Measurements from ENCODE around the gene TTC27. TPM values are rescaled to one million over a fixed set of nuclear protein-coding genes. Genes with fewer than 3 reads are reported as not detected.
A peak's percentile ranks its signal among the peaks of the same experiment; 100 is the strongest.
"Not testable (repeated sequence)": the region's sequence is repeated elsewhere in the genome, so short reads cannot be mapped to it uniquely, and the experiment has no call there.

The TTC27 gene
- total RNA-seq, 8 experiments from 2014 or later, result 11.6 to 41.3 (median 16.5) TPM

DNA sequence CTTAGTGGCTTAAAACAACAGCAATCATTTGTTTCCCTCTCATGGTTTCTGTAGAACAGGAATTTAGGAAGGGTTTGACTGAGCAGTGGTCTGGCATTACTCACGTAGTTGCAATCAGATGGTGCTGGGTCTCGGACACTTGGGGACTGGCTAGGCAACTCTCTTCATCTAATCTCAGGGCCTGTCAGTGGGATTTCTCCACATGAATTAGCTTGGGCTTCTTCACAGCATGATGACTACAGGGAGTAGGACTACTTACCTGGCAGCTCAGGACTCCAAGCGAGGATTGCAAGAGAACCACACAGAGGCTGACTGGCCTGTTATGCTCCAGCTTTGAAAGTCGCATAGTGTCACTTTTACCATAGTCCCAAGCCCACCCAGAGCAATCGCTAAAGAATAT, 125.1 kb downstream of the TTC27 start:
- no peak overlapping the region for H3K27ac ChIP-seq
- H3K4me1 ChIP-seq (replicated peaks in 1 of 2), result no peaks in the 10 kb centered on the region
- 94 to 100% (median 100%) methylated on average over 1 to 4 of the region's 5 CpGs; no CpG with 5 or more reads in 2 of the 10 experiments for WGBS, 10 experiments
- in situ Hi-C loops (cut with MboI; ENCODE audit: low pct_unique_long_range_greater_than_20kb in 2 of 9, low sequenced_read_pairs in 9 of 9, unreplicated experiment in 9 of 9), result loop anchor here in 2 of 9 experiments (25.0 kb wide), 1 partner anchor 834 kb away; the partner anchor contains the start of gene FAM98A (in 2 of the 2)
- ATAC-seq (replicated peaks in 6 of 8), result no peak
- H3K4me3 ChIP-seq, result no peak overlapping the region

DNA sequence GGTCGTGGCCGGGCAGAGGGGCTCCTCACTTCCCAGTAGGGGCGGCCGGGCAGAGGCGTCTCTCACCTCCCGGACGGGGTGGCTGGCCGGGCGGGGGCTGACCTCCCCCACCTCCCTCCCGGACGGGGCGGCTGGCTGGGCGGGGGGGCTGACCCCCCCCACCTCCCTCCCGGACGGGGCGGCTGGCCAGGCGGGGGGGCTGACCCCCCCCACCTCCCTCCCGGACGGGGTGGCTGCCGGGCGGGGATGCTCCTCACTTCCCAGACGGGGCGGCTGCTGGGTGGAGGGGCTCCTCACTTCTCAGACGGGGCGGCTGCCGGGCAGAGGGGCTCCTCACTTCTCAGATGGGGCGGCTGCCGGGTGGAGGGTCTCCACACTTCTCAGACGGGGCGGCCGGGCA, 126.8 kb downstream of the TTC27 start:
- WGBS, 10 experiments, result no CpG with 5 or more reads among the region's 31 CpGs
- ATAC-seq (replicated peaks in 6 of 8); H3K4me3 ChIP-seq; H3K4me1 ChIP-seq (replicated peaks in 1 of 2); H3K27ac ChIP-seq: not testable (repeated sequence)
- in situ Hi-C loops (cut with MboI; ENCODE audit: low pct_unique_long_range_greater_than_20kb in 2 of 9, low sequenced_read_pairs in 9 of 9, unreplicated experiment in 9 of 9), result loop anchor here in 2 of 9 experiments (25.0 kb wide), 1 partner anchor 833 kb away; the partner anchor contains the start of gene FAM98A (in 2 of the 2)

DNA sequence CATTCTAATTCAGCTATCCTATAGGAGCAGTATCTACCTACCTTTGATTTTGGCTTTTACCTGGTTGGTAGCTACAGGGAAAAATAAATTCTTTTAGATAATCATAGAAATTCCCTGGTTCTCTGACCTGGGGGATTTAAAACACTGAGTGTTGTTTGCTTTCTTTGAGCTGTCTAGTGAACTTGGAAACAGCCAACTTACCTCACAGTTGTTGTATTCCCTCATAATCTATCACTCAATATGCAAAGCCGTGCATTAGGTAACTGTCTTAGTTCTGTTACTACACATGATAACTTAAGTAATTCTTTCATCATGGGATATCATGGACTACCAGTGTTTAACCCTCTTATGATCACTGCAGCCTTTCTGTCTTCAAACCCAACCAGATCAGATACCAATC, 127.8 kb downstream of the TTC27 start:
- H3K4me3 ChIP-seq, result no peak overlapping the region
- in situ Hi-C loops (cut with MboI; ENCODE audit: low pct_unique_long_range_greater_than_20kb in 2 of 9, low sequenced_read_pairs in 9 of 9, unreplicated experiment in 9 of 9), result loop anchor here in 2 of 9 experiments (25.0 kb wide), 1 partner anchor 832 kb away; the partner anchor contains the start of gene FAM98A (in 2 of the 2)
- no peak overlapping the region for H3K27ac ChIP-seq
- no peak for ATAC-seq (replicated peaks in 6 of 8)
- 86 to 100% (median 100%) methylated on average over 1 of the region's 1 CpG; no CpG with 5 or more reads in 4 of the 10 experiments for WGBS, 10 experiments
- no peaks in the 10 kb centered on the region for H3K4me1 ChIP-seq (replicated peaks in 1 of 2)

DNA sequence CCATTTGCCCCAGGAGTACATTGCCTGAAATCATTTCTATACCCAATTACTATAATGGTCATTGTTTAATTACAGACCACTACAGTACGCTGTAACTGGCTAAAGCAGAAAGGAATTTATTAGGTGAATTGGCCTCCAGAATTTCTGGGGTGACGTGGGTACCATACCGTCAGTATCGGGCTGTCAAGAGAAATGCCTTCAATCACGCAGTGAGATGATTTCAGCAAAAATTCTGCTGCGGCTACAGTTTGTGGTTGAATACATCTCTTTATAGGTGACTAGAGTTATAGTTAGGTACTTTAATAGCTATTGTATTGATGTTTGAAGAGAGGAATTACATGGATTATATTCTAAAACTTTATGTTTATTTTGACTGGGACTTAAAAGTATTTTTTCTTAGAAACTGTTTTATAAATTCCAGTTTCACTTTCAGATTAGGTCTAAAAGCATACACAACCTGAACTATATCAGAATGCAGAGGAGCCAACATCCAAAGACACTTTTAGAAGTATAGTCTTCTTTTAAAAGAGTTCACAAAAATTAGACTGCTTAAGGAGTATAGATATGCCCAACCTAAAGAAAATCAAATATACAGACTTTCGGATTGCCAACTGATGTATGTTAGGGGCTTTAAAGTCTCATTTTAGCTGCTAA, 128.4 kb downstream of the TTC27 start:
- Histone ChIP-seq H3K4me3 (no peak overlapping the region), H3K4me1 (replicated peaks in 1 of 2) (no peaks in the 10 kb centered on the region), H3K27ac (no peak overlapping the region)
- WGBS, 10 experiments, result 83 to 100% (median 97%) methylated on average over 1 to 7 of the region's 7 CpGs; no CpG with 5 or more reads in 1 of the 10 experiments
- no peak for ATAC-seq (replicated peaks in 6 of 8)
- in situ Hi-C loops (cut with MboI; ENCODE audit: low pct_unique_long_range_greater_than_20kb in 2 of 9, low sequenced_read_pairs in 9 of 9, unreplicated experiment in 9 of 9), result loop anchor here in 2 of 9 experiments (25.0 kb wide), 1 partner anchor 831 kb away; the partner anchor contains the start of gene FAM98A (in 2 of the 2)

DNA sequence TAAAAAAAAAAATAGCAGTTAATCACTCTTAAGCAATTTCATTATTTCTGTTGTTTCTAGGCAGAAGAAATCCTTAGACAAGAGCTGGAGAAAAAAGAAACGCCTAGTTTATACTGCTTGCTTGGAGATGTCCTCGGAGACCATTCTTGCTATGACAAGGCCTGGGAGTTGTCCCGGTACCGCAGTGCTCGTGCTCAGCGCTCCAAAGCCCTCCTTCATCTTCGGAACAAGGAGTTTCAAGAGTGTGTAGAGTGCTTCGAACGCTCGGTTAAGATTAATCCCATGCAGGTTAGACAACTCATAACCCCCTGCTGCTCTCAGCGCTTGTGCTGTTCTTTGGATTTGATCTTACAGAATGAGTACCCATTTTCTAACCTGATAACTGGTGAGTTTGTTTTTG, 130.4 kb downstream of the TTC27 start:
- no peak overlapping the region for H3K27ac ChIP-seq
- ATAC-seq (replicated peaks in 6 of 8), result peak in 1 of 8 experiments; percentile 16
- no peak overlapping the region for H3K4me3 ChIP-seq
- WGBS, 10 experiments, result 86 to 100% (median 96%) methylated on average over 2 to 10 of the region's 11 CpGs
- no peaks in the 10 kb centered on the region for H3K4me1 ChIP-seq (replicated peaks in 1 of 2)
- in situ Hi-C loops (cut with MboI; ENCODE audit: low pct_unique_long_range_greater_than_20kb in 2 of 9, low sequenced_read_pairs in 9 of 9, unreplicated experiment in 9 of 9), result loop anchor here in 2 of 9 experiments (25.0 kb wide), 1 partner anchor 829 kb away; the partner anchor contains the start of gene FAM98A (in 2 of the 2)

DNA sequence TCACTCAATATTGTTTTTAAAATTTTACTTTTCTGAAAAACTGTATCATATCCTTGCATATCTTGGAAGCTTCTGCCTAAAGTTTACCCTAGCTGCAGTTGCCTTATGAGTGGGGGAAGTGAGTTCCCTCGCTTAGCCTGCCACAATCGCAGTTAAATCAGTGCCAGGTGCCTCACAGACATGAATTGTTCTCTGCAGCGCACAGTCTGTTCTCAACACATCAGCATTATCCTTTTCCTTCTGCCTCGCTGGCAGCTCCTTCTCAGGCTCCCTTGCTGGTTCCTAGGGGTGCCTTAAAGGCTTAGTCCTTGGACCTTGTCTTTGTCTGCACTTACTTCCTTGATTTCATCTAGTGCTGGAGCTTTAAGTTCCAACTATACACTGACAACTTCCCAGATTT, 132.8 kb downstream of the TTC27 start:
- 62 to 100% (median 84%) methylated on average over 1 to 4 of the region's 4 CpGs; no CpG with 5 or more reads in 2 of the 10 experiments for WGBS, 10 experiments
- no peak for ATAC-seq (replicated peaks in 6 of 8)
- Histone ChIP-seq H3K27ac (no peak overlapping the region), H3K4me3 (no peak overlapping the region), H3K4me1 (replicated peaks in 1 of 2) (no peaks in the 10 kb centered on the region)
- in situ Hi-C loops (cut with MboI; ENCODE audit: low pct_unique_long_range_greater_than_20kb in 2 of 9, low sequenced_read_pairs in 9 of 9, unreplicated experiment in 9 of 9), result loop anchor here in 2 of 9 experiments (25.0 kb wide), 1 partner anchor 827 kb away; the partner anchor contains the start of gene FAM98A (in 2 of the 2)

DNA sequence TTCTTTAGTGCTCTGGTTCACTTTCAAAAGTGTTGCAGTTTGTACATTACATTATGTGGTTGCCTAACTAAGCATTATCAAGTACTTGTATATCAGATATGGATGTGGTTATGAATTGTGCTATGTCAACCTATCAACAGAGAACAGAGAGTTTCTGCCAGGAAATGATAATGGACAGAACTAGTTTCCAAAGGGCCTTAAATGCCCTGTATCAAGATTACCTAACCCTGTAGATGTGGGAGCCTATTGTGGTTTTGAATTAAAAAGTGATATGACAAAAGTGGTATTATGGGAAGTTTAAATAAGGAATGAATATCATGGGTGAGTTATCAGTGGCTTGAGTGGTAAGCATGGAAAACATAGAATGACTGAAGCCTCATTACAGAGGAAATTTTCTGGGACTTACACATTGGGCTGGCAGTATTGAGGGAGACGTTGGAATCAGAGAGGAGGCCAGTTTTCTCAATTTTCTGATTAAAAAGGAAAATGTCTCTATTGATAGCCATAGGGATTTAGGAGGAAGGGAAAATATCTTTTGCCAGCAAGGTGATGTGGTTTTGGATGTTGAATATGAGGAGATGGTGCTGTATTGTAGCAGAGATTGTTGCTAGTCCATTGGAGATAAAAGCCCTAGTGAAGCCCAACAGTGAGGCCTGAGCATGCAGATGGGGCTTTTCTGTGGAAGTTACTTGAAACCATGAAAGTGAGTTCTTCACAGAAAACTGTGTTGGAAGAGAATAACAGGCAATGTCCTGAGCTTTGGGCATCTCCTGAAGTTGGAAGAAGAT, 140.7 kb downstream of the TTC27 start:
- Histone ChIP-seq H3K4me1 (replicated peaks in 1 of 2) (peaks cover 9% of the 10 kb centered on the region in 2 donors), H3K4me3 (no peak overlapping the region), H3K27ac (no peak overlapping the region)
- ATAC-seq (replicated peaks in 6 of 8), result no peak
- in situ Hi-C loops (cut with MboI; ENCODE audit: low pct_unique_long_range_greater_than_20kb in 2 of 9, low sequenced_read_pairs in 9 of 9, unreplicated experiment in 9 of 9), result loop anchor here in 2 of 9 experiments (25.0 kb wide), 1 partner anchor 819 kb away; the partner anchor contains the start of gene FAM98A (in 2 of the 2)
- WGBS, 10 experiments, result 80 to 92% methylated on average over 1 of the region's 1 CpG; no CpG with 5 or more reads in 8 of the 10 experiments

DNA sequence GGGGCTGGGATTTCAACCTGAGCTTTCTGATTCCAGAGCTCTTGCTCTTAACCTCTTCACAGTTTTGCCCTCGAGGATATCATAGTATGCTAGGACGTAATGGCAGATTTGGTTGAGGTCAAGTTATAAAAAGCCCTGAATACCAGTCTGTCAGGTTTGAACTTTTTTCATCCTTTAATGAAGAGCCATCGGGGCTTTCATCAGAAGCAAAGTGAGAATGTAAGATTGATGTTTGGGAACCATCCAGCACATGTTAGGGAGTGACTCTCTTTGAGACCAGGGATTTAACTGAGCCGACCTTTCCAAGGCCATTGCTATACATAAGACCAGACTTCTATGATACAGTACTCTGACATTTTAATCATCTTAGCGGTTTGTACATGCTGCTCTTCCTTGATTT, 142.5 kb downstream of the TTC27 start:
- in situ Hi-C loops (cut with MboI; ENCODE audit: low pct_unique_long_range_greater_than_20kb in 2 of 9, low sequenced_read_pairs in 9 of 9, unreplicated experiment in 9 of 9), result loop anchor here in 3 of 9 experiments (10.0 to 25.0 kb wide), 3 partner anchors 174 to 817 kb away; partner anchors contain the start of genes FAM98A (in 2 of the 3) and LTBP1 (in 1 of the 3)
- ATAC-seq (replicated peaks in 6 of 8), result no peak
- 52 to 100% (median 82%) methylated on average over 1 to 5 of the region's 5 CpGs for WGBS, 10 experiments

DNA sequence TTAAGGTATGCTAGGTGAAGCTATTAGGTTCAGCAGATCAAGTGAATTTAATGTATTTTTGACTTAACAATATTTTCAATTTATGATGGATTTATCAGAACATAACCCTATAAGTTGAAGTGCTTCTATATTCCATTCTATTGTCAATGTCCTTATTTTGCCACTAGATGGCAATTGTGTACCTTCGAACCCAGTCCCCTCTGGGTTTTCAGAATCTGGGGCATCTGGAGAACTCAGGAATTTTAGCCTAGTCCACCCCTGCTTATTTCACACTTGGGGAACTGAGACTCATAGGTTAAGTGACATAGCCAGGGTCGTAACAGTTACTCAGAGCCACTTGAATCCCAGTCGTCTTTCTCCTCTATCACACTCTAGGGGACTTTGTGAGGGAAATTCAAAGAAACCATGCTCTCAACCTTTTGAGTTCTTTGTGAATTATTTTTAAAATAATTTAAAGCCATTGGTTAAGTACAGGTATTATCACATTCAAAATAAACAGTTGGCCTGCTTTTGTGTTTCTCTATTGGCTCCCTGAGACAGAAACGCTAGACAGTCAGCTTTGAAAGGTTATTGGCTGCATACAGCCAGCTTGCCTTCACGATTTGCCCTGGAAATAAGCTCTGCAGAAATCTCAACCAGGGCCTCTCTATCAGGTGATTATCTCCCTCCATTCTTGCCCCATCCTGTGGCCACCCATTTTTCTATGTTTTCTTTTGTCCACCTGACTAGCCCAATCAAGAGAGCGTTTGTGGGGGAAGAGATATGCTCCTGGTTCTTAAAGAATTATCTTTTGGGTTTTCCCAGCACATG, 145.0 kb downstream of the TTC27 start:
- no peak overlapping the region for H3K27ac ChIP-seq
- H3K4me3 ChIP-seq, result no peak overlapping the region
- peak; percentile 59 to 85 (median 78) for ATAC-seq (replicated peaks in 6 of 8)
- 20 to 90% (median 48%) methylated on average over 1 to 6 of the region's 6 CpGs for WGBS, 10 experiments
- H3K4me1 ChIP-seq (replicated peaks in 1 of 2), result peaks cover 11% of the 10 kb centered on the region in 2 donors
- in situ Hi-C loops (cut with MboI; ENCODE audit: low pct_unique_long_range_greater_than_20kb in 2 of 9, low sequenced_read_pairs in 9 of 9, unreplicated experiment in 9 of 9), result loop anchor here in 3 of 9 experiments (10.0 to 25.0 kb wide), 3 partner anchors 172 to 814 kb away; partner anchors contain the start of genes FAM98A (in 2 of the 3) and LTBP1 (in 1 of the 3)

More for the DNA sequence above, 142.5 kb downstream of the TTC27 start:
- no peak overlapping the region for H3K27ac ChIP-seq
- peaks cover 11% of the 10 kb centered on the region in 2 donors for H3K4me1 ChIP-seq (replicated peaks in 1 of 2)
- H3K4me3 ChIP-seq, result no peak overlapping the region

DNA sequence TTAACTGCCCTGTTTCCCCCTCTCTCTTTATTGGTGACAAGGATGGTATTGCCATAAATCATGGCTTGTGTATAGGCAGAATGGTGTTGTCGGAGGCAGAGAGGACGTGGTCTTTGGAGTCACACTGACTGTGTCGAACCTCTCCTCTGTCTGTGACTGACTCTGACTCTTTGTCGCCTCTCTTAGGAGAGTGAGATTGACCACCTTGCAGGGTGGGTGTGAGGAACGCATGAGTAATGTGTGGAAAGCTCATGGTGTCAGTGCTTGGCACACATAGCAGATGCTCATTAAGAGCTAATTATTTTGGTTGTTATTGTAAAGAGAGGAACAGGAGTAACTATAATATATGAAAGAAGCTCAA, 145.6 kb downstream of the TTC27 start:
- Histone ChIP-seq H3K4me3 (no peak overlapping the region), H3K27ac (no peak overlapping the region), H3K4me1 (replicated peaks in 1 of 2) (peaks cover 11% of the 10 kb centered on the region in 2 donors)
- ATAC-seq (replicated peaks in 6 of 8), result peak in 5 of 8 experiments; percentile 65 to 85 (median 70)
- in situ Hi-C loops (cut with MboI; ENCODE audit: low pct_unique_long_range_greater_than_20kb in 2 of 9, low sequenced_read_pairs in 9 of 9, unreplicated experiment in 9 of 9), result loop anchor here in 3 of 9 experiments (10.0 to 25.0 kb wide), 3 partner anchors 171 to 814 kb away; partner anchors contain the start of genes FAM98A (in 2 of the 3) and LTBP1 (in 1 of the 3)
- 30 to 100% (median 70%) methylated on average over 1 to 5 of the region's 5 CpGs; no CpG with 5 or more reads in 1 of the 10 experiments for WGBS, 10 experiments

DNA sequence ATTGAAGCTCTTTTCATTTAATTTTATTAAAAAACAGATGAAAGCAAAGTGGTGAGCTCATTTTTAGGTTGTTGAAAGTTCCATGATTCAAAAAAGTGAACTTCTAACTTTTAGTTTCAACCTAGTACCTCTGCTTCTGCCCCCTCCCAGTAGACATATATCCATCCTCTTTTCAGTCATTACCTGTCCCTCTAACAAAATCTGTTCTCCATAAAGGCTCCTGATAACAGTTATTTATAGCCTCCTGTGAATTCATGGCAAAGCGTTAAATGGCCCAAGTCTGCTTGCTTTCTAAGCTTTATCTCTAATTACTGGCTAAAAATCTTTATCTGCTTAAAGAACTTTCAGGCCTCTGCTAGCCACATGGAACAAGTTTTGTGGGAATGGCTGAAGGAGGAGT, 148.1 kb downstream of the TTC27 start:
- in situ Hi-C loops (cut with MboI; ENCODE audit: low pct_unique_long_range_greater_than_20kb in 2 of 9, low sequenced_read_pairs in 9 of 9, unreplicated experiment in 9 of 9), result loop anchor here in 2 of 9 experiments (10.0 to 25.0 kb wide), 3 partner anchors 169 to 261 kb away; partner anchors contain the start of gene LTBP1 (in 1 of the 2)
- WGBS, 10 experiments, result 100% methylated on average over 1 of the region's 1 CpG; no CpG with 5 or more reads in 6 of the 10 experiments
- no peak overlapping the region for H3K4me3 ChIP-seq
- H3K27ac ChIP-seq, result no peak overlapping the region
- ATAC-seq (replicated peaks in 6 of 8), result no peak
- H3K4me1 ChIP-seq (replicated peaks in 1 of 2), result peaks cover 11% of the 10 kb centered on the region in 2 donors

DNA sequence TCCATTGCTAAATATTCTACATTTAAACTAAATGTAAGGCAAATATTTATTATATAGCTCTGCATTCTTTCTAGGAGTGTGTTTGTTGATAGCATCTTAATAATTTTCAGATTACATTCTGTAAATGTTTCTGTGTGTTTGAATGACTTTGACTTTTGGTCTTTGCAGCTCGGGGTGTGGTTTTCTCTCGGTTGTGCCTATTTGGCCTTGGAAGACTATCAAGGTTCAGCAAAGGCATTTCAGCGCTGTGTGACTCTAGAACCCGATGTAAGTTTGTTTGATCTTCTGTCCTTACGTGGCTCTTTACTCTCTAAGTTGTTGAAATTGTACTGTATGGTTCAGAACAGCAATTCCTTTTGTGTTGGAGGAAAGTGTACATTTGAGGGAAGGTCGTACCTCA, 149.9 kb downstream of the TTC27 start:
- in situ Hi-C loops (cut with MboI; ENCODE audit: low pct_unique_long_range_greater_than_20kb in 2 of 9, low sequenced_read_pairs in 9 of 9, unreplicated experiment in 9 of 9), result loop anchor here in 2 of 9 experiments (10.0 to 25.0 kb wide), 3 partner anchors 167 to 260 kb away; partner anchors contain the start of gene LTBP1 (in 1 of the 2)
- ATAC-seq (replicated peaks in 6 of 8), result no peak
- WGBS, 10 experiments, result 87 to 100% (median 96%) methylated on average over 1 to 6 of the region's 6 CpGs; no CpG with 5 or more reads in 1 of the 10 experiments
- Histone ChIP-seq H3K4me1 (replicated peaks in 1 of 2) (peaks cover 11% of the 10 kb centered on the region in 2 donors), H3K27ac (no peak overlapping the region), H3K4me3 (no peak overlapping the region)

Data from motor neuron (in vitro differentiated cells).